HepG2 (cell line): ENCODE results near the gene SESN2. TPM values are rescaled to one million over a fixed set of nuclear protein-coding genes. Genes with fewer than 3 reads are reported as not detected.

Experiments used
- ATAC-seq: fragments of 200-7000 bp; cut with Tn5 transposase; 3 replicates; pipeline ENCODE4 v1.9.1; 2020; ENCODE audit warnings: mild to moderate bottlenecking, moderate library complexity
- BruUV-seq: library from RNA; stranded (reverse); fragments of 400-500 nt; replicated peaks from 2 replicates; lab custom pipeline; 2021; lab: Mats Ljungman, UMichigan
- CTCF ChIA-PET: fragments of 300-600 bp; formaldehyde crosslinking; extraction: SDS; loops from one replicate; lab custom pipeline; 2021; ENCODE audit warnings: low total read pairs, inconsistent platforms, low intra/inter-chr PET ratio; lab: Yijun Ruan, JAX
- POLR2A ChIA-PET: fragments of 350-600 bp; sonication (Branson Sonifier 250); formaldehyde crosslinking; loops from one replicate; lab custom pipeline; 2020; ENCODE audit warnings: antibody characterized with exemption, inconsistent platforms; lab: Yijun Ruan, JAX
- DNase-seq: peaks from one replicate; pipeline ENCODE4 v3.0.0-alpha.2; 2015; ENCODE audit warnings: low spot score
- FAIRE-seq: peaks from 3 replicates; lab custom pipeline; 2011; peaks lifted over from hg19 to GRCh38; lab: Jason Lieb, UNC
- H2AFZ ChIP-seq: one replicate; pipeline ENCODE4 v1.6.1; 2011; ENCODE audit warnings: low read length, inconsistent platforms
- H3K27ac ChIP-seq: fragments of 300-600 bp; 3 replicates; pipeline ENCODE4 v1.8.0; 2011; ENCODE audit warnings: mixed run types, mild to moderate bottlenecking, mixed read lengths, low read length, inconsistent platforms; ENCODE audit not compliant: insufficient read depth; ENCODE audit errors: extremely low read length
- H3K27me3 ChIP-seq, 2 experiments: fragments of 200-600 bp in 1 of 2; 2 replicates in 1 of 2; 3 replicates in 1 of 2; pipeline versions ENCODE4 v1.6.0 to v1.8.0; 2011; ENCODE audit warnings: low read length in 2 of 2, mild to moderate bottlenecking in 2 of 2, moderate library complexity in 2 of 2, inconsistent platforms in 1 of 2; ENCODE audit not compliant: insufficient read depth in 2 of 2, control insufficient read depth in 1 of 2
- H3K36me3 ChIP-seq, 2 experiments: fragments of 200-600 bp in 1 of 2; replicated peaks in 1 of 2; 2 replicates in 1 of 2; 3 replicates in 1 of 2; pipeline versions ENCODE4 v1.5.1 to v1.8.0; 2011; ENCODE audit warnings: low read length in 2 of 2, inconsistent platforms in 1 of 2; ENCODE audit not compliant: insufficient read depth in 2 of 2, control insufficient read depth in 1 of 2
- H3K4me1 ChIP-seq: 2 replicates; pipeline ENCODE4 v1.5.1; 2012; ENCODE audit warnings: low read length, inconsistent platforms; ENCODE audit not compliant: insufficient read depth
- H3K4me2 ChIP-seq: 2 replicates; pipeline ENCODE4 v1.6.0; 2011; ENCODE audit warnings: low read depth, low read length, inconsistent platforms
- H3K4me3 ChIP-seq, 3 experiments: fragments of 200-600 bp in 1 of 3; sonication (generic), shearing (Covaris generic) in 1 of 3; replicated peaks in 1 of 3; 2 replicates each; pipeline ENCODE4 v1.5.1; 2011 to 2016; ENCODE audit warnings: low read length in 3 of 3, inconsistent platforms in 2 of 3, low read depth in 2 of 3, mild to moderate bottlenecking in 2 of 3, control low read depth in 1 of 3, mixed read lengths in 1 of 3; ENCODE audit not compliant: insufficient read depth in 1 of 3
- H3K79me2 ChIP-seq: one replicate; pipeline ENCODE4 v1.6.1; 2011; ENCODE audit warnings: low read length, inconsistent platforms; ENCODE audit not compliant: insufficient read depth
- H3K9ac ChIP-seq: 2 replicates; pipeline ENCODE4 v1.6.0; 2011; ENCODE audit warnings: mild to moderate bottlenecking, low read depth, low read length, inconsistent platforms; ENCODE audit not compliant: insufficient read depth
- H3K9me3 ChIP-seq: 2 replicates; pipeline ENCODE4 v1.5.1; 2012; ENCODE audit warnings: mild to moderate bottlenecking, low read length
- H4K20me1 ChIP-seq: 2 replicates; pipeline ENCODE4 v1.6.0; 2011; ENCODE audit warnings: inconsistent platforms, mild to moderate bottlenecking, low read length, moderate library complexity; ENCODE audit not compliant: insufficient read depth
- HNF4G ChIP-seq, 2 experiments: sonication (generic) in 1 of 2; formaldehyde crosslinking in 1 of 2; IDR thresholded peaks; 2 replicates each; pipeline versions ENCODE4 v1.4.0 to v1.6.1; 2011 to 2020; ENCODE audit warnings: borderline replicate concordance in 2 of 2, low read depth in 2 of 2, mild to moderate bottlenecking in 2 of 2, low read length in 1 of 2, missing genetic modification reagents in 1 of 2, moderate library complexity in 1 of 2
- IRF2 ChIP-seq: IDR thresholded peaks from 2 replicates; pipeline ENCODE4 v1.6.1; 2018; ENCODE audit warnings: missing genetic modification reagents, missing compliant biosample characterization
- PLSCR1 ChIP-seq: sonication (generic); formaldehyde crosslinking; IDR thresholded peaks from 2 replicates; pipeline ENCODE4 v1.5.0; 2020; ENCODE audit warnings: missing genetic modification reagents, mild to moderate bottlenecking, borderline replicate concordance
- RBFOX2 ChIP-seq: fragments of 200-400 bp; formaldehyde crosslinking; IDR thresholded peaks from 2 replicates; pipeline ENCODE4 v1.6.1; 2017; ENCODE audit warnings: low read depth, mild to moderate bottlenecking, low read length
- RBM22 ChIP-seq: fragments of 200-400 bp; formaldehyde crosslinking; optimal IDR thresholded peaks from 2 replicates; pipeline ENCODE3; 2017; ENCODE audit warnings: mild to moderate bottlenecking, low read length, moderate library complexity
- SKI ChIP-seq: fragments of 450-650 bp; IDR thresholded peaks from one replicate; pipeline ENCODE4 v1.6.1; 2018; ENCODE audit warnings: mild to moderate bottlenecking; ENCODE audit not compliant: partially characterized antibody
- WGBS: methylation state at CpG from one replicate; pipeline ENCODE4 v1.1.6; 2017; ENCODE audit warnings: low lambda C conversion rate; 5-methylcytosine and 5-hydroxymethylcytosine counted together
- in situ Hi-C: cut with HindIII; loops from 2 replicates; pipeline ENCODE4 v1.10.0; 2017; ENCODE audit warnings: low pct_unique_long_range_greater_than_20kb; ENCODE audit not compliant: extremely low pct_ligation_motif_present
- intact Hi-C: fragments of 100-400 bp; cut with micrococcal nuclease; formaldehyde crosslinking; loops from one replicate; pipeline ENCODE4 v1.10.0; 2022; ENCODE audit not compliant: unreplicated experiment
- polyA plus RNA-seq, 8 experiments: library from polyadenylated mRNA; depleted of rRNA in 3 of 8; stranded (reverse) in 7 of 8; unstranded in 1 of 8; fragments of >200 nt; fragmentation: Illumina TruSeq in 4 of 8; extraction: Trizol in 4 of 8; gene quantifications; 2 replicates each; pipeline versions ENCODE4 v1.2.1 to v1.2.3, GENCODE V29; 2011 to 2016; ENCODE audit warnings: low read depth in 4 of 8, missing spikeins in 1 of 8, mixed read lengths in 1 of 8; ENCODE audit not compliant: insufficient read depth in 1 of 8
- total RNA-seq, 5 experiments: library from RNA; depleted of rRNA; stranded (reverse); fragments of >200 nt; fragmentation: Illumina TruSeq; extraction: Trizol; gene quantifications; 2 replicates each; pipeline ENCODE4 v1.2.3, GENCODE V29; 2016; ENCODE audit warnings: low read depth in 1 of 5

Gene SESN2
- total and polyA plus RNA-seq, 2 of the 13 experiments (the other 11 are each of a cell fraction or from before 2014, with no cell fraction given) = 13.2 to 19.1 TPM

GRCh38 chr1:28239004-28239403 lies 20.3 kb upstream of the SESN2 start:
- no peak overlapping the region for H3K9ac ChIP-seq
- no peak overlapping the region for H2AFZ ChIP-seq
- ATAC-seq = no peak
- no peak overlapping the region for H3K4me3 ChIP-seq
- peaks cover 0 to 2% of the 10 kb centered on the region in 2 experiments; a peak in 1 of 5 replicates for H3K27me3 ChIP-seq
- DNase-seq = no peak
- WGBS = 59% methylated on average over 2 of the region's 2 CpGs
- CTCF ChIA-PET = no interaction called here
- in situ Hi-C loops = loop anchor here (25.0 kb wide), 1 partner anchor 348 kb away; the partner anchor contains the start of gene RAB42
- POLR2A ChIA-PET = interaction anchor here (4.5 kb wide), 1 partner anchor 9 kb away, joined by 61 read pairs; no protein-coding TSS in a partner anchor
- H3K4me2 ChIP-seq = no peak overlapping the region
- no peaks in the 10 kb centered on the region for H4K20me1 ChIP-seq
- intact Hi-C loops = no loop called here
- peaks cover 0 to 1% of the 10 kb centered on the region in 2 experiments; a peak in 4 of 5 replicates for H3K36me3 ChIP-seq
- BruUV-seq = no TSS peak
- no peak for FAIRE-seq
- peaks cover 24% of the 10 kb centered on the region for H3K79me2 ChIP-seq
- H3K27ac ChIP-seq = no peak overlapping the region
- TF ChIP-seq HNF4G (IDR thresholded peaks at IDR 0.05; ENCODE audit: borderline replicate concordance, low read depth, low read length) (no peak), HNF4G (CRISPR knock-in tag; IDR thresholded peaks at IDR 0.05; ENCODE audit: borderline replicate concordance, low read depth) (no peak), RBM22 (peak; percentile 65)
- H3K9me3 ChIP-seq = no peaks in the 10 kb centered on the region
- H3K4me1 ChIP-seq = peaks cover 39% of the 10 kb centered on the region

- ChIA-PET CTCF (no interaction called here), POLR2A (no interaction called here)
- peaks cover 1 to 2% of the 10 kb centered on the region in 2 experiments; a peak in 4 of 5 replicates for H3K36me3 ChIP-seq
These were observed 19.3 kb upstream of the SESN2 start for GRCh38 chr1:28240024-28240423.

More at GRCh38 chr1:28240024-28240423, 19.3 kb upstream of the SESN2 start:
- H3K9ac ChIP-seq = no peak overlapping the region
- H3K4me2 ChIP-seq = no peak overlapping the region
- no peak for DNase-seq
- no peak for TF ChIP-seq IRF2 (CRISPR knock-in tag)
- 0 out of 2 replicates have a peak, but pooled peaks have one; percentile 7 for TF ChIP-seq RBFOX2
- TF ChIP-seq PLSCR1 (CRISPR knock-in tag) = no peak
- TF ChIP-seq SKI = no peak
- TF ChIP-seq, all 625 proteins: peak for 1
- H3K9me3 ChIP-seq = no peaks in the 10 kb centered on the region
- H3K27me3 ChIP-seq = peaks cover 0 to 2% of the 10 kb centered on the region in 2 experiments; a peak in 1 of 5 replicates
- H4K20me1 ChIP-seq = no peaks in the 10 kb centered on the region
- no peak for ATAC-seq
- H3K4me1 ChIP-seq = peaks cover 50% of the 10 kb centered on the region
- peaks cover 24% of the 10 kb centered on the region for H3K79me2 ChIP-seq
- no peak overlapping the region for H3K27ac ChIP-seq
- H3K4me3 ChIP-seq = no peak overlapping the region
- no peak for FAIRE-seq
- no TSS peak for BruUV-seq
- WGBS = 100% methylated on average over 4 of the region's 4 CpGs
- H2AFZ ChIP-seq = no peak overlapping the region
- intact Hi-C loops = no loop called here
- in situ Hi-C loops = loop anchor here (25.0 kb wide), 1 partner anchor 347 kb away; the partner anchor contains the start of gene RAB42
